NCI-H1694 treated with DMSO at 0.1 percent for 48 hours (cell line): Measurements from ENCODE around the gene INPP5D.
"Not testable (repeated sequence)": the region's sequence is repeated elsewhere in the genome, so short reads cannot be mapped to it uniquely, and the experiment has no call there.

Experiments
- DNase-seq: peaks from one replicate; lab custom pipeline; 2025; lab: John Stamatoyannopoulos, UW

INPP5D gene

GRCh38 chr2:233117811-233118647, 57.9 kb downstream of the INPP5D start:
- DNase-seq: no peak

- DNase-seq: no peak
These were observed 58.5 kb downstream of the INPP5D start for GRCh38 chr2:233118648-233119000.

- no peak for DNase-seq
These were observed 59.0 kb downstream of the INPP5D start for GRCh38 chr2:233119123-233119522.

- DNase-seq: no peak
These were observed 59.7 kb downstream of the INPP5D start for GRCh38 chr2:233119806-233120205.

GRCh38 chr2:233120459-233120858, 60.3 kb downstream of the INPP5D start:
- no peak for DNase-seq

- DNase-seq: no peak
These were observed 61.7 kb downstream of the INPP5D start for GRCh38 chr2:233121856-233122255.

GRCh38 chr2:233122541-233122940, 62.4 kb downstream of the INPP5D start:
- no peak for DNase-seq

GRCh38 chr2:233123576-233123975, 63.4 kb downstream of the INPP5D start:
- not testable (repeated sequence) for DNase-seq

GRCh38 chr2:233124421-233125080, 64.4 kb downstream of the INPP5D start:
- no peak for DNase-seq

GRCh38 chr2:233125455-233126065, 65.4 kb downstream of the INPP5D start:
- no peak for DNase-seq

GRCh38 chr2:233129351-233129978, 69.3 kb downstream of the INPP5D start:
- DNase-seq: no peak

- DNase-seq: no peak
These were observed 69.9 kb downstream of the INPP5D start for GRCh38 chr2:233130024-233130423.

GRCh38 chr2:233130481-233131020, 70.4 kb downstream of the INPP5D start:
- DNase-seq: no peak

- DNase-seq: no peak
These were observed 72.0 kb downstream of the INPP5D start for GRCh38 chr2:233131936-233132720.

GRCh38 chr2:233133239-233133638, 73.1 kb downstream of the INPP5D start:
- no peak for DNase-seq

- no peak for DNase-seq
These were observed 75.3 kb downstream of the INPP5D start for GRCh38 chr2:233135421-233135820.

- no peak for DNase-seq
These were observed 76.9 kb downstream of the INPP5D start for GRCh38 chr2:233137040-233137439.

GRCh38 chr2:233140077-233140585, 80.0 kb downstream of the INPP5D start:
- DNase-seq: no peak

- DNase-seq: no peak
These were observed 80.8 kb downstream of the INPP5D start for GRCh38 chr2:233140978-233141377.

- no peak for DNase-seq
These were observed 81.8 kb downstream of the INPP5D start for GRCh38 chr2:233141901-233142300.

GRCh38 chr2:233142355-233142897, 82.3 kb downstream of the INPP5D start:
- DNase-seq: no peak
